Astrocyte (in vitro differentiated cells and primary cell): ENCODE results near the gene CSF2.

Experiments
- CTCF ChIP-seq: IDR thresholded peaks from 2 replicates; pipeline ENCODE4 v1.5.1; 2011; ENCODE audit warnings: low read depth, mild to moderate bottlenecking, inconsistent platforms, low read length, moderate library complexity; ENCODE audit not compliant: insufficient read depth
- EZH2 ChIP-seq: IDR thresholded peaks from 2 replicates; pipeline ENCODE4 v1.6.1; 2012; ENCODE audit warnings: mild to moderate bottlenecking, low read length, inconsistent platforms; ENCODE audit not compliant: insufficient read depth

GRCh38 chr5:132067941-132068808 is 5.4 kb upstream of the CSF2 start:
- no peak for TF ChIP-seq CTCF
- no peak for TF ChIP-seq EZH2
